GM18502 (cell line): Measurements from ENCODE around the gene SLC38A10.

Source experiments
- ATAC-seq: cut with Tn5 transposase; IDR thresholded peaks from one replicate; pipeline ENCODE4 v1.9.1; 2021; ENCODE audit warnings: mild to moderate bottlenecking; ENCODE audit not compliant: unreplicated experiment, poor library complexity

The SLC38A10 gene

DNA sequence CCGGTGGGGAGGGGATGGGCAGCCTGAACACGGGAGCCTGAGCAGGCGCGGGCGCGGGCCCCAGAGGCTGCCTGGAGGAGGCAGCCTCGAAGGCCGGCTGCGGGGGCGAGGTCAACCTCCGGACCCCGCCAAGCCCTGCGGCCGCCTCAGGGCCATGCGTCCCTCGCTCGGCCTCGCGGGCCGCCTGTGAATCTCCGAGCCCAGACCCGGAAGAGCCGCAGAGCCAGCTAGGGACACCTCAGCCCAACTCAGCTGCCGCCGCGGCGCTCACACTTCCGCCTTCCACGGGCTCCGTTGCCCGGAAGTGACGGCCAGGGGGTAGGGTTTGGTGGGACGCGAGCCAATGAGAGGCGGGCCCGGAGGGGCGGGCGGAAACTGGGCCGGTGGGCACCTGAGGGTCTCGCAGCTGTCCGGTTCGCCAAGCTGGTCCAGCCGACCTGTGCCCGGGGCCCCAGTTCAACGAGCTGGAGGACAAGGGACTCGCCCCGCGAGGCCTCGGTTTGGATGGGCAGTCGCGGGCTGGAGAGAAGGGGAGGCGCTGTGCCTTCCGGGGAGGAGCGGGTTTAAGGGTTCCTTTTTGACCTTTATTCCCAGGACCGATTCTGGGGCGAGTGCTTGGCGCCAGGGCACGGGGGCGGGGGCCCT is at the start of gene SLC38A10:
SLC38A10 (minus strand) TSS at position 277 of the 645 bp plus-strand sequence. CDS start 386 bp downstream, outside the sequence.
- peak; percentile 82 for ATAC-seq

DNA sequence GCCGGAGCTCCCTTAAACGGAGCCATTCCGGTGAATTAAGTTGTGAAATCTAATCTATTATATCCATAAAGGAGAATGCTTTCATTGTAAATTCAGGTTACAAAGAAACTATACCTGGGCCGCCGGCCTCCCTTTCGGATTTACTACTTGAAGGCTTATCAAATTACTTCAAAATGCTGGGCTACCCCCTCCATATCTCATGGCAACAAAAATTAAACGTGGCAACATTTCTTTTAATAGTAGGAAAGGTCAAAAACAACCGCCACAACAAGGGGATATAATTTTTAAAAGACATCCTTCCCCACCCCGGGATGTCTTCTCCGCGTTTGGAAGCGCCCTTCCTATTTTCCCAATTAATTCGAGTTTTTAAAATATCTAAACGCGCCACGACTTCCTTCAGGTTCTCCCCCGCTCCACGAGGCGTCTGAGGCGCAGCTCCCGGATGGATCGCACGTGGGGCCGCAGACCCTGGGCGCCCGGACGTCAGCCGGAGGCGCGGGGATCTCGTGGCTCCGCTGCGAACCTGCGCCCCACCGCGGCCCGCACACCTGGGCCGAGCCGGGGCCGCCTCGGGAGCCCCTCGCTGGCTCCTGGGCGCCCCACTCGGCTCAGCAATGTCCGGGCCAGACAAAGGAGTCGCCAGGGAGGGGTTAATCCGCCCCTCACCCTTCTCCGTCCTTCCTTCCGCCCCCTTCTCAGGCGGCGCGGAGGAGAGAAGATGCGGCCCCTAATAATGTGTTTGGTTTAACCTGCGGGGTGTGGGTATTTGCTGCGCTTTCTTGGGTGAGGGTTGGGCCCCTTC is 47.4 kb upstream of the SLC38A10 start:
- no peak for ATAC-seq

DNA sequence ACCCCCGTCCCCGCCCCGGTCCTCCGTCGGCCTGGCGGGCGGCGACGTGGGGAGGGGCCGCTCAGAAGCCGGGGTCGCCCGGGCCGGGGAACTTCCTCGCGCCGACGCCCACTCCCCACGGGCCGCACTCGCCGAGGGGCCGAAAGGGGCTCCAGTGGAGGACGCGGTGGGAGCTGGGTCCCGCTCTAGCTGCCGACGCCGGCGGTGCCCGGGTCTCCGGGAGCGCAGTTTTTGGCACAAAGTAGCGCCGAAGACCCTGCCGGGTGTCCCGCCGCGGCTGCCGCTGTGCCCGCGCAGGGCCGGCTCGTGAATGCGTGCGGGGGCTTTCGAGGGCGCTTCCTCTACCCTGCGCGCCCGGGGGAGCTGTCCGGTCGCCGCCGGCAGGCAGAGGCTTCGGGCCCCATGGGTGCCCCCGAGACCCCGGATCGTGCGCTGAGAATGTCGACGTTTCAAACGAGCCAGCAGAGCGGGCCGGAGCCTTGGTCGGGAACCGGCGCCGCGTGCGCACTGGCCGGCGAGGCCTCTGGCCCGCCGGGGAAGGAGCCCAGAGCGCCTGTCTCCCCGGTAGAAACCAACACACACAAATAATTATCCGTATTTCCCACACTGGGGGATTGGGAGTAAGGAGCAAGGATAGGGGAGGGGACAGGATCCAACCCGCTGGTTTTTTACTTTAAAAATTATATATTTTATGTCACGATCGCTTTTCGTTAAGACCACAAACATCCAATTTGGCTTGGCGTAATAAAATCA is 46.6 kb upstream of the SLC38A10 start:
- ATAC-seq: no peak

DNA sequence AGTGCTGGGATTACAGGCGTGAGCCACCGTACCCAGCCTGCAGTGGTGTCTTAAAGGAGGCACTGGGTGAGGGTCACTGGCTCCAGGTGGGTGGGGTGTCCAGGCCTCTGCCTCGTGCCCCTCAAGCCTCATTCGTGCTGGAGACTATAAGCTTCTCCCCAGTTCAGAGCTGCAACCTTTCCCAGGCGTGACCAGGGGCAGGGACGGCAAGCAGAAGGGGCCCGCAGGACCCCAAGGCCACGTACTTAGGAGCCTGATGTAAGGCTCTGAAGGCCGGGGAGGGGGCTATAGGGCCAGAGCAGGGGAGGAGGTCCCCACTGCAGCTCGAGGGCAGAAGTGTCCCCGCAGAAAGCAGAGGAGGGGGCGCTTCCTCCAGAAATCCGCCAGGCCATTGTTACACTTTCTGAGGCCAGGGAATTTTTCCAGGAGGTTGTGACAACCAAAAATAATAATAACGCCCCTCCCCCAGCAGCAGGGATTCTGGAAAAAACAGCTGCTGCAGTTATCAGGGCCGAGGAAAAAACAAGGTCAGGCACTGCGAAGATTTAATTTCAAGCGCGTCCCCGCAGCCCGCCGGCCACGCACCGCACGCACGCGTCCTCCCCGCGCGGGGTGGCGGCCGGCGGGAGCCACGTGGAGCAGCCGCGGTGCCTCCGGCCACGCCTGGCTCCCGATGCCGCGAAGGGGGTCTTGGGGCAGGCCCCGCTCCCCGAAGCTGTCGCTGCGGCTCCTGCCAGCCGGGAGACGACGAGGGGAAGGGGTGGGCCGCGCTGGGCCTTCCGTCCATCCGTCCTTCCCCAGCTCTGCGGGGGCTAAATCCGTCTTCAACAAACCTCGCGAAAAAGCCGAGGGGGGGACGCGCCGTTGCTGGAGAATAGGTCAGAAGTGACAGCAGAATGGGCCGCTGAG is 45.8 kb upstream of the SLC38A10 start:
- ATAC-seq: no peak

DNA sequence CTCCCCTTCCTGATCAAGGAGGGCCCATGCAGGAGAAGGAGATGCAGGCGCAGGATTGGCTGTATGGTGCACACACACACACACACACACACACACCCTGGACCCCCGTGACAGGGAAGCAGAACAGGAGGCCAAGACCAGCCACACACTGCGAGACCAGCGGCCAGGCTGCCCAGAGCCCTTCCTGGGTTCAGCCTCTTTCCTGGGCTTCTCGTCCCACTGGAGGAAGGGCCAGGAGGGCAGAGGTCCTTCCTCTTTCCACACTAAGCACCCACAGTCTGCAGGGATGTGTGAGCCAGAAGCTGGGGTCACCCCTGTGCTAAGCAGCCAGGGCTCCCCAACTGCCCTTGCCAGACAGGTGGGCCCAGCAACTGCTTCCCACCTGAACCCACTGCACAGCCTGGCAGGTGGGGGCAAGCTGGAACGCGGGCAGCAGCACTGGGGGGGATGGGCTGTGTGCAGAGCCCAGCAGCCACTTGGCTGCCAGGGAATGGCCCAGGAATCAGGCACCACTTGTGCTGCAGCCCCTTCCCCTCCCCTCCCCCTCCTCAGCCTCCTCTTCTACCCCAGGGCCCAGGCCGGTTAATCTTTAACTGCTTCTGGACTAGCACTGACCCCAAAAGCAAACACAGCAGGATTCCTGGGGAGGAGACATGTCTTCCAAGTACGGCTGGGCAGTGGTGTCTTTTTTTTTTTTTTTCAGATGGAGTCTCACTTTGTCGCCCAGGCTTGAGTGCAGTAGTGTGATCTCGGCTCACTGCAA is 44.6 kb upstream of the SLC38A10 start:
- ATAC-seq: no peak

DNA sequence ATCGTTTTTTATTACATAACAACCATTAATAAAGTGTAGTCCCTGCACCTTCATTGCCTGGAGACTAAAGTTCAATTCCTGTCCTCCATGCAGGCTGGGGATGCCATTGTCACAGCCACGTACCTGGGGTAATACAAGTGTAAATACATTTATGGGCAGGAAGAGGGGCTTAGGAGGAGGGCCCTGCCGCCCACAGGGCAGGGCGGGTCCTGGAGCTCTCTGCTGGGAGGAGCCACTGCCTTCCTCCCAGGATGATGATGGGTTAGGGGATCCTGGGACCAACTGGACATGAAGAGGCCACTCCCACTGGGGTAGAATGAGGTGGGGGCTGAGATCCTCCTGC is 44.1 kb upstream of the SLC38A10 start:
- ATAC-seq: no peak

DNA sequence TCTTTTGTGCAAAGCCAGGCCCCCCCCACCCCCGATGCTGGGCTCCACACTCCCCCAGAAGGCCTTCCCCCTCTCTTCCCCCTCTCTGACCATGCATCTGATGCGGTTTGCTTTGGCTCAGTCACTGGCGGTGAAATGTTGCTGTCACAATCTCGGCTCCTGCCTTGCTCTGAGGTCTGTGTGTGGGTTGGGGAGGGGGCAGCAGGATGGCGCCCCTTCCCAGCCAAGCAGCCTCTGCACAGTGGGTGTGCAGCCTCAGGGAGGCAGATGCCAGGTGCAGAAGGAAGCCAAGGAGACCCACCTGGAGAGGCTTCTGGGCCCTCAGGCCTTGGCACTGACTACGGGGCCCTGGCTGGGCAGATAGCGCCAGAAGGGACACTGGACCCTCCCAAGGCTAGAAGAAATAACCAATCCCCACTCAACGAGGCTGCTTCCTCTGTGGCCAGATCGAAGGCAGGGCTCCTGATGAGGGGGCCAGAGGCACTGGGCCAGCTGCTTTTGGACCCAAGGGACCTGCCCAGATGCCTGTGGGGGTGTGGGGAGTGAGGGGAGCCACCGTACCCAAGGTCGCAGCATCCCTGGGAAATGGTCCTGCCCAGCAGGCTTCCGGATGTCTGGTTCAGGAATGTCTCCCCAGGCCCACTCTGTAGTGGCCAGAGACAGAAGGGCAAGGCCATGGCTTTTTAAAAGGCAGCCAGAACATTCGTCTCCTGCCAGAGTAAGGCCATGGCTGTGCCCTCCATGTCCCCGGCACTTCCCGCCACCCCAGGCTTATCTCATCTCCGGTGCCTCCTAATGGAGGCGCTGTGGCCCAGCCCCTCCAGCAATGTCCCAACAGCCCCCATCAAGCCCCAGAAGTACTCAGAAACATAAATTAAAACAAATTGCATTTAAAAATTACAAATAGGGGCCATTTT is 43.4 kb upstream of the SLC38A10 start:
- no peak for ATAC-seq

DNA sequence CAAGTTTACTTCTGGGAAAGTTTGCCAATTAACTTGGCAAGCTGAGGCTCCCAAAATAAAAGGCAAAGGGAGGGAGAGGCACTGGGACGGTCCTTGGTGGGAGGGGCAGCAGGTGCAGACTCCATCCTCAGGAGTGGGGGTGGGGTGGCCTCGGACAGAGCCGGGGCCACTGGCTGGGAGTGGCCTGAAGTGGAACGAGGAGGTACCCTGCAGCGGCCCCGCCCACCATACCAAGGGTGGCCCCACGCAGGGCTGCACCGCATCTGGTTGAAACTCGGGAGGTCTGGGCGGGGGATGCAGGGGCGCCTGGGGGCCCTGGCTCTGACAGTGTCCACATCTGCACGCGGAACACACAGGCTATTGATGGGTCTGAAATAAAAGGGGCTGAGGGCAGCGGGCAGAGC is 42.4 kb upstream of the SLC38A10 start:
- ATAC-seq: no peak

DNA sequence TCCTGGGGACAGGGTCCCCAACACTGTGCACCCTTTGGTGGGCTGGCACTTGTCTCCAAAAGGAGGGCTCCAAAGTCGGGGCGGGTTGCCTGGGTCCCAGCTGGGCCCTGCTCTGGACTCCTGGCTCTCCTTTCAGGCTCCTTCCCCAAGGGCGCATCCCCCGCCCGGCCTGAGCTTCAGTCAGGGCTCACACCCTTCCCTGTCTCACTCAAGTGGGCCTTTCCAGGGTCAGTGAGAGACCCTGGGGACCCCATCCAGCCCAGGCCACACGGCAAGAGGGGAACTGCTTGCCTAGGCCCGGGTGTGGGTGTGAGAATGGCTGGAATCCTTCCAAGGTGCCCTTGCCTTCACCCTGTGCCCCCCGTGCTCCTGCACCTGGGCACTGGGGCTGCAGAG is 41.8 kb upstream of the SLC38A10 start:
- no peak for ATAC-seq

DNA sequence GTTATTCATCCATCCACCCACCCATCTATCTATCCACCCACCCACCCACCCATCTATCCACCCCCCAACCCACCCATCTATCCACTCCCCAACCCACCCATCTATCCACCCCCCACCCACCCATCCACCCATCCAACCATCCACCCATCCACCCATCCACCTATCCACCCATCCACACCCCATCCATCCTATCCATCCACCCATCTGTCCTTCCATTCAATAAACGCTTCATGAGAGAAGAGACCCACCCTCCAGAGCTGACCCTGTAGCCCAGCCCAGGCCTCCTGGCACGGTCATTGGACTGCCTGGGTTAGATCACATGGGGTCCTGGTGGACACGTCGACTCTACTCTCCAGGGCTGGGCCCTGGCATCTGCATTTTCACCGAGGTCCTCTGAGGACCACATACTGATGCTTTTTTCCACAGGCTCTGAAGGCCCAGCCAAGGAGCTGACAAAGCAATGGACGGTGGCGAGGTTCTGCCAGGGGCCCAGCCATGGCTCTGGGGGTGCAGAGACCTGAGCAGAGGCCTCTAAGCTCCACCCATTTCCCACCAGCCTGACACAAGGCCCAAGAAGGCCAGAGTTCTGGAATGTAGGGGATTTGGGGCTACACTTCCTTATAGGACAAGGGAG is 41.3 kb upstream of the SLC38A10 start:
- ATAC-seq: no peak

DNA sequence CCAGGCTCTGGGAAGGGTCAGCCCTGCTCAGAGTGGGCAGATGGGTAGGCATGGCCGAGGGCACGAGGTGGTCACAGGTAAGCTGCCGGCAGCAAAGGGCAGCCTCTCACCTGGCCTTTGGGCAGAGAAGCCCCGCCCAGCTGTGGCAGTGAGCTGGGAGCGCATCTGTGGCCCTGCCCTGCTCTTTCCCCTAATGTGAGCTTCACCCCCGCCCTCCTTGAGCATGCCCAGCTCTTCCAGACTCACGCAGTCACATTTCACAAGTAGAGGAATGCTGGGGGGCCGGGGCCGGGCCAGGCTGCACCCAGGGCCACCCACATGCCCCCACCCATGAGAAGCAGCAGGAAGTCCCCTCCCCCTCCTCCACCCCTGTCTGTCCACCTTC is 40.7 kb upstream of the SLC38A10 start:
- ATAC-seq: no peak

DNA sequence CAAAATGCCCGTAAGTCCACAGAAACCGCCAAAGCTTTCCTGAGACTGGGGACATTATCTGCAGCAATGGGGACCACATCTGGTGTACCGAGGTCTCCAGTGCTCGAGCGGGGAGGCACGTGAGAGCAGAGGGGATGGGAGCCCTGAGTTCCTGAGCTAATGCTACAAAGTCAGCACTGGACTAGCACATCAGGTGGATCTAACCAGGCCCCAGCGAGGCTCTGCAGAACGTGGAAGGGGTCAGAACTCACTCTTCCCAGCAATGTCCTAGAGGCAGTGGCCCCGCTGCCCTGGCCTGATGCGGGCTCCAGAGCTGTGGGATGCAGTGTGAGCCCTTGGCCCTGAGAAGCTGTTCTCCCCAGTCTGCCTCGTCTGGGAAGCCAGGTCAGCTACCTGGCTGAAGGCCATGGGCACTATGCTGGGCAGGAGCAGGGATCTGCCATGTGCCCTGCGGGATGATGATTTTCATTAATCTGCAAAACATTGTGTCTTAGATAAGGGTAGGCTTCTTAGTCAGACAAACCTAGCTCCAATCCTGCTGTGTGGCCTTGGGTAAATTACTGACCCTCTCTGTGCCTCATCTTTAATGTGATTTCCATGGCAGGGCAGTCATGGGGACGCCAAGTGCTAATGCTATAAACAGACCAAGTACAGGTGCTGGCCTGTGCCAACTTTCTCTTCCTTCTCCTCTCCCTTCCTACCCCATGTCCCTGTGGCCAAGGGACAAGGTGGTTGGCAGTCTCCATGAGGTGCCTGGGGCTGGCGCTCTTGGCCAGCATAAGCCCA is 40.1 kb upstream of the SLC38A10 start:
- ATAC-seq: no peak

DNA sequence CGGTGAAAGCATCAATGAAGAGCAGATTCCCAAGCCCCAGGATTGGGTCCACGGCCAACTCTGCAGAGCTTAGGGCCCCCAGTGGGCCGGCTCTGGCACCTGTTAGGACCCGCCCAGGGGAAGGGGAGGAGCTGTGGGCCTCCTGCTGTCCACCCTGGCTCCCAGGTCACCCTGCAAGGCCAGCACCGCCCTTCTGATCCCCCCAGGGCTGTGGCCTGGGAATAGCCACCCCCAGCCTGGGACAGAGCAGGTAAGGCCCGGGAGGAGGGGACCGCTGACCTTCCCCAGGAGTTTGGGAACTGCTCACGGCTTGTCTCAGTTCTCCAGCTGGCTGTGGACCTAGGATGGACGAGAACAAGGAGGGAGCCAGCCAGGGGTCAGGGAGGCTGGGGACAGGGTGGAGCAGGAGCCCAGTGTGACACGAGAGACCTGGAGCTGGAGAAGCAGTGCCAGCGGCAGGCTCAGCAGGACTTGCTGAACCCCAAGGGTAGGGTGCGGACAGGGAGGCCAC is 39.3 kb upstream of the SLC38A10 start:
- no peak for ATAC-seq

DNA sequence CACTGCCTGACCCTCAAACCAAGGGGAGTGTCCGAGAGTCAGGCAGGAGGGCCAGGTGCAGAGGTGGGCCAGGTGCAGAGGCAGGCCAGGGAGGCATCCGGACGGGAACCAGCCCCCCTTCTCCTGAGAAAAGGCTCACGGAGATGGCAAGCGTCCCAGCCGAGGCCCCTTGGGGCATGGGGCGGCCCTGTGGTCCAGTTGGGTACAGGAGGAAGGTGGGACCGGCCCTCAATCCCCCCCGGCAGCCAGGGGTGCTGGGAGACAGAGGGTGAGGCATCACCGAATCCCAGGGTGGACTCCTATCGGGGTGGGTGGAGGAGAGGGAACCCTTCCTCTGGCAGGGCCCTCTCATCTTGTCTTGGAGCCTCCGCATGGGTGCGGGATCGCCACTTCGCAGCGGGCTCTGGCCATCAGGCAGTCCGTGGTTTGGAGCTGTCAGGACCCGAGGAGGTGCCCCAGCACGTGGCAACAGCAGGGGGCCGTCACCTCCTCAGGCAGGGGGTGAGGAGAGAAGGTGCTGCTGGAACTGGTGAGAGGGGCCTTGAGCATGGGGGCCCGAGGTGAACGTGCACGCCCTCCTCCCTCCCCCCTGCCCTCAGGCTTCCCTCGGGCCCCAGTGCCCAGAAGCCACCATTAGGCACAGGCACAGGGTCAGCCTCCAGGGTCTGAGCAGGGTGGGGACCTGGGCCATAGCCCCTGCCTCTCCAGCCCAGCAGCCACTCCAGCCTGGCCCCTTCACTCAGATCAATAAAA is 38.7 kb upstream of the SLC38A10 start:
- ATAC-seq: no peak

DNA sequence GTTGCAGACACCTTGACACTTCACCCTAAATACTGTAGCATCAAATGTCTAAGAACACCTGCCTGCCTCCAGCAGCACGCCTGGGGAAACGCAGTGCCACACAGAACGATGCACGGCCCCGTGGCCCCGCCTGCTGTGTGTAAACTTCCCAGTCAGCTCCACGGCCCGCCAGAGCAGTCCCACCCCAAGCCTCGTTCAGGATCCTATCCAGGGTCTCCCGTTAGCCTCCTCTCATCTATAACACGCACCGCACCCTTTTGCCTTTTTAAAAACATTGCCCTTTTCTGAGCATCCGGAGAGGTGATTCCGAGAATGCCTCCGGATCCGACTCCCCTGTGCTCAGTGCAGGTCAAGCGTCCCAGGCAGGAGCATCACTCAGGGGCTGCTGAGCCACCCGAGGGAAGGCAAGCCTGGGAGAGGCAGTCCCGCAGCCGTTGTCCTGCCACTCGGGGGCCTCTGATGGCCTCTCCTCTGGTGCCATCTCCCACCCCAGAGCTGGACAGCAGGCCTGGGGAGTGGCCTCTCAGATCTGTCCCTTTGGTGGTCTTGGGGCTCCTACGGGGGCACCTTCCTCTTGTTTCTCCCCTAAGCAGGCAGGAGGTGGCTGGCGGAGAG is 37.9 kb upstream of the SLC38A10 start:
- no peak for ATAC-seq
